Kidney (tissue), 14 donors: ENCODE results near the gene TYROBP. TPM values are rescaled to one million over a fixed set of nuclear protein-coding genes. Genes with fewer than 3 reads are reported as not detected.

ENCODE experiments used
- DNase-seq, 5 donors: peaks; one replicate each; pipeline ENCODE4 v3.0.0-alpha.2; 2013 to 2020
- FAIRE-seq: peaks from 2 replicates; lab custom pipeline; 2012; peaks lifted over from hg19 to GRCh38; lab: Jason Lieb, UNC
- H3K27ac ChIP-seq, 2 donors: one replicate each; pipeline ENCODE4 v1.7.0; 2013; ENCODE audit warnings: low read depth in 2 of 2, low read length in 2 of 2, inconsistent platforms in 1 of 2
- H3K27me3 ChIP-seq: one replicate; pipeline ENCODE4 v1.7.1; 2013; ENCODE audit warnings: low read length, inconsistent platforms; ENCODE audit not compliant: control insufficient read depth, insufficient read depth
- H3K36me3 ChIP-seq, 3 donors: one replicate each; pipeline versions ENCODE4 v1.7.0 to v1.7.1; 2013; ENCODE audit warnings: low read length in 3 of 3, control low read depth in 1 of 3, inconsistent platforms in 1 of 3; ENCODE audit not compliant: insufficient read depth in 3 of 3, control insufficient read depth in 2 of 3
- H3K4me1 ChIP-seq, 3 donors: one replicate each; pipeline versions ENCODE4 v1.7.0 to v1.7.1; 2013; ENCODE audit warnings: low read length in 3 of 3, inconsistent platforms in 1 of 3, low read depth in 1 of 3; ENCODE audit not compliant: control insufficient read depth in 2 of 3, insufficient read depth in 2 of 3
- H3K4me3 ChIP-seq, 3 donors: one replicate each; pipeline versions ENCODE4 v1.7.0 to v1.8.1; 2013; ENCODE audit warnings: low read length in 3 of 3, control low read depth in 1 of 3, inconsistent platforms in 1 of 3
- H3K9ac ChIP-seq, 3 donors: one replicate each; pipeline versions ENCODE4 v1.7.0 to v1.7.1; 2013; ENCODE audit warnings: low read length in 3 of 3, control low read depth in 1 of 3, inconsistent platforms in 1 of 3
- H3K9me3 ChIP-seq, 3 donors: one replicate each; pipeline versions ENCODE4 v1.7.0 to v1.7.1; 2013; ENCODE audit warnings: low read length in 3 of 3, control low read depth in 1 of 3, inconsistent platforms in 1 of 3; ENCODE audit not compliant: control insufficient read depth in 2 of 3, insufficient read depth in 1 of 3
- intact Hi-C: fragments of 100-400 bp; cut with DNase I; formaldehyde crosslinking; loops from one replicate; pipeline ENCODE4 v1.11.1; 2022
- polyA plus RNA-seq: library from polyadenylated mRNA; stranded (reverse); fragments of 350-450 nt; fragmentation: Illumina TruSeq; extraction: RNeasy Lipid Tissue Mini Kit (QIAGEN cat#74804); gene quantifications from one replicate; pipeline ENCODE4 v1.2.3, GENCODE V29; 2014; ENCODE audit warnings: low read depth, low replicate concordance; ENCODE audit not compliant: insufficient read depth
- total RNA-seq: library from RNA; stranded (reverse); fragmentation: NEBNext Ultra II Directional; extraction: Animal tissue kit (Norgen Biotek cat#: 25700); gene quantifications from one replicate; pipeline ENCODE4 v1.2.1, GENCODE V29; 2021
- TF ChIP-seq, protein P1 (sequence below): IDR thresholded peaks from 3 replicates; pipeline ENCODE4 v1.5.1; 2012; ENCODE audit warnings: mild to moderate bottlenecking, moderate library complexity, borderline replicate concordance; ENCODE audit not compliant: insufficient read depth; ENCODE audit errors: extremely low read depth
- donor health status: control.
- donor health status: control.
- donor health status: control.
- donor health status: control.
- donor health status: control.
- donor health status: DM: yes; HTN: yes; CAD: no.
- donor health status: Normal renal cell carcinoma (clear cell type).

TYROBP gene
- total and polyA plus RNA-seq, 2 donors from 2014 or later: 64.2 to 77.6 TPM

DNA sequence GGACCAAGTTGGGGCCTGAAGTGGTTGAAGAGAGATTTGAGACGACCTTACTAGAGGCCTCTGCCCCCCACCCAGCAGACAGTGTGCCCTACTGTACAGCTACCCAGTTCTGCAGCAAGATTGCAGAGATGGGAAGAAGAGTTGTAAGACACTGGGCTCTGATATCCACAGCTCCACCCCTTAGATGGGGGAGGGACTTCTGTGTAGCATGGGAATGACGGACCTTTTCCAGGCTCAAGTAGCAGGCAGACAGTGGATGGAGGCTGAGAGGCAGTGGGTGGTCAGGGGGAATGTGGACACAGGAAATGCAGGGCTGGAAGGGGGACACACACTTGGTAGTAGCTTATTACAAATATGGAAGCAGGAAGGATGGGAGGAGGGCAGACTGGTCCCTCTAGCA is 41.0 kb upstream of the TYROBP start:
- TF ChIP-seq, protein P1, sequence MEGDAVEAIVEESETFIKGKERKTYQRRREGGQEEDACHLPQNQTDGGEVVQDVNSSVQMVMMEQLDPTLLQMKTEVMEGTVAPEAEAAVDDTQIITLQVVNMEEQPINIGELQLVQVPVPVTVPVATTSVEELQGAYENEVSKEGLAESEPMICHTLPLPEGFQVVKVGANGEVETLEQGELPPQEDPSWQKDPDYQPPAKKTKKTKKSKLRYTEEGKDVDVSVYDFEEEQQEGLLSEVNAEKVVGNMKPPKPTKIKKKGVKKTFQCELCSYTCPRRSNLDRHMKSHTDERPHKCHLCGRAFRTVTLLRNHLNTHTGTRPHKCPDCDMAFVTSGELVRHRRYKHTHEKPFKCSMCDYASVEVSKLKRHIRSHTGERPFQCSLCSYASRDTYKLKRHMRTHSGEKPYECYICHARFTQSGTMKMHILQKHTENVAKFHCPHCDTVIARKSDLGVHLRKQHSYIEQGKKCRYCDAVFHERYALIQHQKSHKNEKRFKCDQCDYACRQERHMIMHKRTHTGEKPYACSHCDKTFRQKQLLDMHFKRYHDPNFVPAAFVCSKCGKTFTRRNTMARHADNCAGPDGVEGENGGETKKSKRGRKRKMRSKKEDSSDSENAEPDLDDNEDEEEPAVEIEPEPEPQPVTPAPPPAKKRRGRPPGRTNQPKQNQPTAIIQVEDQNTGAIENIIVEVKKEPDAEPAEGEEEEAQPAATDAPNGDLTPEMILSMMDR: no peak
- no peaks in the 10 kb centered on the region for H3K27me3 ChIP-seq
- H3K36me3 ChIP-seq: no peaks in the 10 kb centered on the region
- DNase-seq (peak in 2 of 5 donors; percentile 1 to 16), FAIRE-seq (no peak)
- H3K4me1 ChIP-seq: no peaks in the 10 kb centered on the region
- H3K27ac ChIP-seq: no peak overlapping the region
- no peaks in the 10 kb centered on the region for H3K9me3 ChIP-seq
- intact Hi-C loops: no loop called here
- no peak overlapping the region for H3K4me3 ChIP-seq
- H3K9ac ChIP-seq: no peak overlapping the region

DNA sequence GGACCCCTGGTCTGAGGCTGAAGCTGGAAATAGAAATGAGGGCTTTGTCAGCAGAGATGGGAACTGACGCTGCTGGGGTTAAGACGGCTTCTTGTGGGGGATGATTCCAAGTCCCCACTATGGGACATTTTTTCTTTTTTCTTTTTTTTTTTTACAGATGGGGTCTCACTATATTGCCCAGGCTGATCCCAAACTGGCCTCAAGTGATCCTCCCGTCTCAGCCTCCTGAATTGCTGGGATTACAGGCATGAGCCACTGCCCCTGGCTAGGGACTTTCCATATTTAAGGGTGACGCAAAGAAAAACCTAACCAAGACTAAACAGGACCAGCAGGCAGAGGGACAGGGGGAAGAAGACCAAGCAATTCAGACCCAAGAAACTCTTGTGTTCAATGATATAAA is 38.1 kb upstream of the TYROBP start:
- no peak for FAIRE-seq
- H3K4me3 ChIP-seq: no peak overlapping the region
- no peak overlapping the region for H3K9ac ChIP-seq
- no peaks in the 10 kb centered on the region for H3K4me1 ChIP-seq
- H3K36me3 ChIP-seq: no peaks in the 10 kb centered on the region
- TF ChIP-seq, protein P1: no peak
- no peaks in the 10 kb centered on the region for H3K9me3 ChIP-seq
- intact Hi-C loops: no loop called here
- H3K27ac ChIP-seq: no peak overlapping the region
- no peaks in the 10 kb centered on the region for H3K27me3 ChIP-seq
- no peak for DNase-seq

DNA sequence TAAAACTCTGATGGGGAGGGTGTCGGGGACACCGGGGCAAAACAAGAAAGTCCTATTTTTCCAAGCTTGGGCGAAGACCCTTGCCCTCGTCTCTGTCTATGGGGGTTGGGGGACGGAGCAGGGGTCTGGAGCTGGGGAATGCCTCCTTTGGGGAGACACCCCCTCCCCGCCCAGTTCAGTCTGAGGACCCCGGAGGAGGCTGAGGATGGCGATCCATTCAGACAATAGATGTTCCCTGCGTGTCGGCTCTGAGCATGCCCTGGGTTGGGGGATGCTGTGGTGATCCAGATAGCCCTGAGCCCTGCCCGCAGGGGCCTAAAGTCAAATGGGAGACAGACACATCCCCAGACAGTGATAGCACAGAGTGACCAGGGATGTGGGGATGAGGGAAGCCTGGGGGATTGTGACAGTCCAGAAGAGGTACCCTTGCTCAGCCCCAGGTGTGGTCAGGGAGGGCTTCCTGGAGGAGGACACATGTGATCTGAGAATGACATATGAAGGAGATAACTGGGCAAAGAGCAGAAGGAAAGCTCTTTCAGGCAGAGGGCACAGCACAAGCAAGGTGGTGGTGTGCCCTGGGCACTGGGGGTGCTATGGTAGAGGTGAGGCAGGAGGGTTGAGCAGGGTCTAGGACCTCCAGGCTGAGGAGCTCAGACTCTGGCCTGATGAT is 37.2 kb upstream of the TYROBP start:
- intact Hi-C loops: no loop called here
- TF ChIP-seq, protein P1: no peak
- FAIRE-seq (no peak), DNase-seq (peak in 1 of 5 donors; percentile 58)
- H3K36me3 ChIP-seq: no peaks in the 10 kb centered on the region
- H3K4me3 ChIP-seq: no peak overlapping the region
- no peak overlapping the region for H3K9ac ChIP-seq
- no peak overlapping the region for H3K27ac ChIP-seq
- H3K27me3 ChIP-seq: no peaks in the 10 kb centered on the region
- no peaks in the 10 kb centered on the region for H3K9me3 ChIP-seq
- no peaks in the 10 kb centered on the region for H3K4me1 ChIP-seq
